Measurements from ENCODE around the gene VIP. TPM values are rescaled to one million over a fixed set of nuclear protein-coding genes. Genes with fewer than 3 reads are reported as not detected.
A peak's percentile ranks its signal among the peaks of the same experiment; 100 is the strongest.

VIP gene
- total RNA-seq, 1 experiment from 2014 or later = not detected

GRCh38 chr6:152720974-152721373 lies 29.6 kb upstream of the VIP start (continued):
- TF ChIP-seq CEBPB (IDR thresholded peaks at IDR 0.05; ENCODE audit: low read depth) = peak; percentile 73
- no peak for TF ChIP-seq POLR2A (IDR thresholded peaks at IDR 0.05; ENCODE audit: borderline replicate concordance, extremely low read depth, insufficient read depth, insufficient read length)
- no peak for TF ChIP-seq SRF (IDR thresholded peaks at IDR 0.05; ENCODE audit: low read depth)
- no peak for TF ChIP-seq EZH2 (IDR thresholded peaks at IDR 0.05)
- TF ChIP-seq CTCF (IDR thresholded peaks at IDR 0.05 in 2 of 3, conservative IDR thresholded peaks at IDR 0.05 in 1 of 3; ENCODE audit: borderline replicate concordance in 1 of 3, insufficient read depth in 1 of 3, low read depth in 2 of 3, low read length in 2 of 3) = no peak
- TF ChIP-seq FOSL1 (IDR thresholded peaks at IDR 0.05; ENCODE audit: low read depth) = peak; percentile 45; the same call in 1 of the 2 replicates
- TF ChIP-seq ZNF274 (IDR thresholded peaks at IDR 0.05; ENCODE audit: low read depth, low read length) = no peak
- no peak for TF ChIP-seq RAD21 (IDR thresholded peaks at IDR 0.05; ENCODE audit: low read depth)
- no peak for TF ChIP-seq REST (IDR thresholded peaks at IDR 0.05; ENCODE audit: low read depth)
- TF ChIP-seq ZFX (IDR thresholded peaks at IDR 0.05) = no peak

- Histone ChIP-seq H3K4me2 (ENCODE audit: low read length) (no peak overlapping the region), H3K79me2 (ENCODE audit: insufficient read depth, low read length) (no peaks in the 10 kb centered on the region), H3K27me3 (ENCODE audit: insufficient read depth, low read length) (no peaks in the 10 kb centered on the region), H3K9me3 (ENCODE audit: control insufficient read depth in 1 of 2, insufficient read depth in 1 of 2, low read depth in 1 of 2, low read length in 2 of 2) (no peaks in the 10 kb centered on the region), H3K9me2 (ENCODE audit: insufficient read depth) (no peaks in the 10 kb centered on the region), H3K9ac (ENCODE audit: low read length) (no peak overlapping the region), H3K27ac (ENCODE audit: low read depth, low read length) (no peak overlapping the region), H2AFZ (ENCODE audit: low read depth, low read length, poor library complexity, severe bottlenecking) (no peak overlapping the region), H3K4me3 (replicated peaks in 1 of 2; ENCODE audit: low read depth in 1 of 2, low read length in 2 of 2) (no peak overlapping the region), H3K4me1 (ENCODE audit: control insufficient read depth in 1 of 2, insufficient read depth in 2 of 2, low read length in 2 of 2) (no peaks in the 10 kb centered on the region), H3K36me3 (ENCODE audit: control insufficient read depth in 1 of 2, insufficient read depth in 2 of 2, low read length in 2 of 2) (no peaks in the 10 kb centered on the region), H4K20me1 (ENCODE audit: insufficient read depth) (no peaks in the 10 kb centered on the region)
- intact Hi-C loops (cut with micrococcal nuclease) = loop anchor here (2.0 kb wide), 1 partner anchor 219 kb away; no protein-coding TSS in a partner anchor
- ChIA-PET POLR2A (no interaction called here), CTCF (no interaction called here), RAD21 (ENCODE audit: low non-redundant PET in 1 of 2, low total read pairs in 2 of 2, uncharacterized antibody in 2 of 2, unreplicated experiment in 2 of 2) (no interaction called here)
- no peak for DNase-seq (ENCODE audit: low read depth, low spot score)
- BruUV-seq (replicated peaks) = no TSS peak
- ATAC-seq = no peak
- no peak for TF ChIP-seq REST (IDR thresholded peaks at IDR 0.05; ENCODE audit: low read depth)
- no peak for TF ChIP-seq ATF3 (IDR thresholded peaks at IDR 0.05)
- TF ChIP-seq EZH2phosphoT487 (IDR thresholded peaks at IDR 0.05; ENCODE audit: borderline replicate concordance) = no peak
- TF ChIP-seq EGR1 (IDR thresholded peaks at IDR 0.05; ENCODE audit: low read depth) = no peak
- TF ChIP-seq RAD21 (IDR thresholded peaks at IDR 0.05; ENCODE audit: low read depth) = no peak
- no peak for TF ChIP-seq ZNF274 (IDR thresholded peaks at IDR 0.05; ENCODE audit: low read depth, low read length)
- no peak for TF ChIP-seq ZBTB33 (IDR thresholded peaks at IDR 0.05; ENCODE audit: extremely low read depth, insufficient replicate concordance, low read length)
Measured at GRCh38 chr6:152721956-152722355, 28.6 kb upstream of the VIP start.
